HuH-7.5 (cell line): ENCODE data around the gene TMED7.
A peak's percentile ranks its signal among the peaks of the same experiment; 100 is the strongest.
"Not testable (repeated sequence)": the region's sequence is repeated elsewhere in the genome, so short reads cannot be mapped to it uniquely, and the experiment has no call there.

Source experiments
- DNase-seq: peaks from one replicate; pipeline ENCODE4 v3.0.0; 2011; ENCODE audit warnings: low spot score

TMED7 gene

DNA sequence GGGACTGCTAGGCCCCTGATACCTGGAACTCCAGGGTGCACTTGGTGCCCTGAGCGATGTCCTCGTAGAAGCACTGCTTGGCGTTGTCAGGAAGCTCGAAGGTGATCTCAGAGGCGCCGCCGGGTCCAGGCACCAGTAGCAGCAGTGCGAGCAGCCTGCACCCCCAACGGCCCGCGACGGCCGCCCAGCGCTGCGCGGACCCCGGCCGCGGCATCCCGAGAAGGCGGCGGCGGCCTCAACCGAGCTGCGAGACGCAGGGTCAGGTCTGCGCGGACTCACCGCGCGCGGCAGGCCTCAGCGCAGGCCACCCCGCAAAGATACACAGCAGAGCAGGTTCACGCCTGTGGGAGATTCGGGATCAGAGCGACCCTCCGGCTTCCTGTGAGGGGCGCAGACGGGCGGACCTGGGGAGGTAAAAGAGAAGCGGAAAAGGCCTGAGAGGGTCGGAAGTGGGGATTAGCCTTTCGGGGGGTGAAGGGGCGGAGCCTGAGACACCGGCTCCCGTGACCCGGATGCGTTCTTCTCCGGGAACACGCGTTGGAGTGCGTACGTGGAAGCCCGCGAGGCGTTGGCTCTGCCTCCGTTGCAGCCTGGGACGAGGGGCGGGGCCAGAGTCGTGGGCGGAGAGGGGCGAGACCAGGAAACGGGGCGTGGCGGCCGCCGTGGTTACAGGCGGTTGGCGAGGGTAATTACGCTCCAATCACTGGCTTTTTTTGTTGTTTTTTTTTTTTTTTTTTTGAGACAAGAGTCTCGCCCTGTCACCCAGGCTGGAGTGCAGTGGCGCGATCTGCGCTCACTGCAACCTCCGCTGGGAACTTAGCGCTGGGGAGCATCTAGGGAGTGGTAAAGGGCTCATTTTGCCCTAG, at the start of gene TMED7:
TMED7 (minus strand) TSS at position 458 of the 866 bp plus-strand sequence; CDS start at position 214, 244 bp downstream.
- DNase-seq = peak; percentile 73

DNA sequence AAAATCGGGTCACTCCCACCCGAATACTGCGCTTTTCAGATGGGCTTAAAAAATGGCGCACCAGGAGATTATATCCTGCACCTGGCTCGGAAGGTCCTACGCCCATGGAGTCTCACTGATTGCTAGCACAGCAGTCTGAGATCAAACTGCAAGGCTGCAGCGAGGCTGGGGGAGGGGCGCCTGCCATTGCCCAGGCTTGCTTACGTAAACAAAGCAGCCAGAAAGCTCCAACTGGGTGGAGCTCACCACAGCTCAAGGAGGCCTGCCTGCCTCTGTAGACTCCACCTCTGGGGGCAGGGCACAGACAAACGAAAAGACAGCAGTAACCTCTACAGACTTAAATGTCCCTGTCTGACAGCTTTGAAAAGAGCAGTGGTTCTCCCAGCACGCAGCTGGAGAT, 48.9 kb upstream of the TMED7 start:
- not testable (repeated sequence) for DNase-seq

DNA sequence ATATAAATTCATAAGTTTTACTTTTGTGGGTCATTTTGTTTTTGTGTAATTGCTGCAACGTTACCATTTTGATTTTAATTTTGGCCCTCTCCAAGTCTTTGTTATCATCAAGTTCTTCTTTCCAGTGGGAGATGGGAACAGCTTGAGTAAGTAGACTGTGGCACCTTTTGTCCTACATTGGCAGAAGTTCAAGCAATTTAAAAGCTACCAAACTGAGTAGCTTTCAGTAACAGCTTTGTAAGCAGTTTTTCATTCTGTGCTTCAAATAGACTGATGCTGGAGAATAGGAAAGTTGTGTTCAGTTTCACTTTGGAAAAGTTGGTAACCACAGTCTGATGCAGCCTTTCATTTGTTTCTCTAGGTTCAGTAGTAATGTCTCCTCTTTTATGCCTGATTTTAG, 47.8 kb upstream of the TMED7 start:
- no peak for DNase-seq

DNA sequence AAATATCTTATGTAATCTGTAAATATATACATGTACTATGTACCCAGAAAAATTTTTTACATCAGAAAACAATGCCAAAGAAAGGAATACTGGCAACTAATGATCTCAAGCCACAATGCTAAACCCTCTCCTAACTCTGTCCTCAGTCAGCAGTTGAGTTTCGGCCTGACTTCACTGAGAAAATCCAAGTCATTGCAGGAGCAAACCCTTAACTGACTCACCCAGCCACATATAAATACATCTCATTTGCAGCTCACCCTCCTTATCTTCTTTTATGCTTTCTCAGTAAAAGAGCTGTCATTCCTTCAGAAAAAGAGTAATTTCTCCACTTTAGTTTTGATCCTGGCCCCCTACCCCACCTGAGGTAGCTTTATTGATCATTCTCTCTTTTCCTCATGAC, 46.1 kb upstream of the TMED7 start:
- DNase-seq = no peak

DNA sequence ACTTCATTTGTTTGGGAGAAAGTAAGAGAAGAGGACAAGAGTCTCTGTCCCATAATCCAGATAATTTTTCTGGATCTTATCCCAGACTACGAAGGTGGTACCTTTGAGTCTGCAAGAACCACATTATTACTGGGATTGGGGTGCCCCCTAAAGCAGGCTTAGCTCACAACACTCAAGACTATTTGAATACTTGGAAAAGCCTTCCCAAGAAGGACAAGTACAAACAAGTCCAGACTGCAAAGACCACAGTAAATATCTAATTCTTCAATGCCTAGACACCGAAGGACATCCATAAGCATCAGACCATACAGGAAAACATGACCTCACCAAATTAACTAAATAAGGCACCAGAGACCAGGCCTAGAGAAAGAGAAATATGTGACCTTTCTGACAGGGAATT, 40.2 kb upstream of the TMED7 start:
- no peak for DNase-seq

DNA sequence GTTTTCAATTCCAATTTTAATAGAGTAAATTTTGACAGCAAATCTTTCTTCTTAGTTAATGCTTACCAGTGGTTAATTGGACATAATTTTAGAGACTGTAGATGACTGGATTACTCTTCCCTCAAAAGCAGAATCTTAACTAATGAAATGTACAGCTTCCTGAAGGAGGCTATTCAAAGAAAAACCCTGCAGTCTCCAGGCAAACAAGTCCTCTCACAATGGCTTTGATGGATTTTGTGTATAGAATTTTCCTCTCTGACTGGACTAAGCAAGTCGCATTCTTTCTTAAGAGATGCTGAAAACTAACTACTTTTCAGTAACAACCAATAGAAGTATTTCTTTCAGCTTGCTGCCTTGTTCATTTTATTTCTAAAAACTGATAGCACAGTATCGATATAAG, 35.7 kb upstream of the TMED7 start:
- no peak for DNase-seq

DNA sequence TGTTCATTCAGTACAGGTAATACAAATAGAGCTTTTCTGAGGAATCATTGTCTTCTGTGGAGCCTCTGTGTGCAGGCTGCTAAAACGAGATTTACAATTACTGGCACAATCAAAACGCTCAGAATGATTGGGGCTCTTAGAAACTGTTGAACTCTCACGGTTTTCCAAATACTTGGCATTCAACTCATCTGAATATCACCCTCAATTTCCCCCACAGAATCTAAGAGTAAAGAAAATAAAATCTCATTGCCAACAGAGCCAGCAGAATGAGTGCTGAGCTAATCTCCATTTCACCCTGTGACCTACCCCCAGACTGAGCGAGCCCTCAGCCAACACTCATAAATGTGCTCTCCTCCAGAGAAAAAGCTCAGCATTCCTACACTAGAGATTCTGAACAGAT, 35.3 kb upstream of the TMED7 start:
- DNase-seq = no peak

DNA sequence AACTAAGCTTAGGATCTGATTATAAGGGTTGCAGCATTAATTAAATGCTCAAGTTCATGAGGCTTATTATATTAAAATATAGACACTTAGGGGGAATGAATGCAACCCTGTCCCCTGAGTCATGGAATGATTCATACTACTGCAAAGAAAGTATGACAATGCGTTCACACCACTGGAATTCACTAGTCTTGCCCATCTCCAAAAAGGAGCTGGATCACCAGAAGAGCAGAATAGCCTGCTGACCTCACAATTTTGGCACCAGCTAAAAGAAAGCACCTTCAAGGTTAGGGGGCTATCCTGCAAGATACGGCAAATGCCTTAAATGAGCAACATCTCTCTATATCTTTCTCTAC, 32.0 kb upstream of the TMED7 start:
- DNase-seq = no peak

DNA sequence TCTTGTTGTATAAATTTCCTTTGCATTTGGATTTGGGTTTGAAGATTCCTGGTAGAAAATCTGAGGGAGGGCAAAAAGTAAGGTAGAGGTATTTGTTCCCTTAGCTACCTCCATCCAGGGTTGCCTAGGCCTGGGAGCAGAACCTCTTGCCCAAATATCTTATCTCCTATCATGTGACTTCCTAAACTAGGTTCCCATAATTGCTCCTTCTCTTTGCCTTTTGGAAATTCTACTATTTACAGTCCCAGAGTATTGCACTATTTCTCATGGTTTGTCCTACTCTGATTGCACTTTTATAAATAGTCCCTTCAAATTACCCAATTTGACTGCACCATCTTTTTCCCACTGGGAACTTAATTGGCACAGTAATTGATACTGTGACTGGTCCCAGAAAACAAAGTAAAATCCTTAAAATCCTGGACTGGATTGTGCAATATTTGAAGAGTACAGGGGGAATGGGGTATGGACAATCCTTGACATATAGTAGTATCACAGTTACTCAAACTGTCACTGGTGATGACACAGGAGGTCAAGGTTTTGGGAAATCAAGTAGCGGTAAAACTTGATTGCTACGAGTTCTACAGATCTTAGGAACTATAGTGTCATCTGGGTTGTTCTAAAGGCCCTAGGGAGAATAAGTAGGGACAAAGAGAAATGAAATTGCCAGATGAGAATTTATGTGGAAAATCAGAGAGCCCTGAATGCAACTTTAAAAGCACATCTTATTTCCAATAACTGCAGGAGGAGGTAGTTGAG, 31.5 kb upstream of the TMED7 start:
- DNase-seq = no peak

DNA sequence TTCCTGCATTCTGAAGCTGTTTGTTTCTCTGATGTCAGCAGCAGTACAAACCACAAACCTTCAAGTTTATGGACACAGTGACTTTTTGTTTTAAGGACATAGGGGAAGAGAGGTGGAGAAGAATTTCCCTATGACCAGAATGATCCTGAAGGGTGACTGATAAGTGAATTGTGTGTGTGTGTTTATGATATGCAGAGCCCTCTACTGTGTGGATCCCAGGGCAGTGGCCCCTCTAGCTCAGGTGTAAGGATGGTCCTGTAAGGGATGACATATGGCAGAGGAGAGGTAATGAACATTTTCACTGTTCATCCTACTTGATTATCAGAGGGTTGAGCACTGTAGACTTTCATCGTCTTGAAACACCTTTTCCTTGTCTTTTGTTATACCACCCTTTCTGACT, 30.6 kb upstream of the TMED7 start:
- DNase-seq = no peak

DNA sequence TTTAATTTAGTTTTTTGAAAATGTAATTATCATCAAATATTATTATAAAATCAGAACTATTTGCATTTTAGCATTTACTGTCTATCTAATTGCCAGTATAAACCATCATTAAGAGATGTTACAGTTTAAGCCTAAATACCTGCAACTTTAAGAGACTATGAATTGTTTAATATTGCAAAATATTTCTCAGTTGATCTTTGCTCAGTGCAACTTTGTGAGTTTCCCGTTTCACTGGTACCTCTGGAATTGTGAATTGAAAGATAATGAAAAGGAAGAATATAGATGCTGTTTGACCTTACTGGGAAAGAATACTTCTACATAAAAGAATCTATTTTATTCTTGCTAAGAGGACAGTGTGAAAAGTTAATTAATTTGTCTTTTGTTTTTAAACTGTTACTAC, 30.2 kb upstream of the TMED7 start:
- DNase-seq = no peak

DNA sequence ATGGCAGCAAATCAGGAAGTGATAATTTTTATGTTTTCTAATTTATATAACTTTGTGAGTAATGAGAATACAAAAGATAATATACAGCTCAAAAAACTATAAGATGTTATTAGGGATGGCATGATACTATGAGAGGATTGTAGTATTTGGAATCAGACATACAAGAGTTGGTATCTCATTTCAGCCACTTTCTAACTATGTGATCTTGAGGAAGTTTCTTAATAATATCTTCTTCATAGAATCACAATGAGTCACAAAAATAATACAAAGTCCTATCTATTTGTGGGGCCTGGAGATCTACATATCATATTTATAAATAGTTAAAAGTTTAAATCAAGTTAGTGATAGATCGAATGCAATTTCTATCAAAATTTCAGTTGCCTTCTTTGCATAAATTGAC, 23.7 kb upstream of the TMED7 start:
- DNase-seq = no peak

DNA sequence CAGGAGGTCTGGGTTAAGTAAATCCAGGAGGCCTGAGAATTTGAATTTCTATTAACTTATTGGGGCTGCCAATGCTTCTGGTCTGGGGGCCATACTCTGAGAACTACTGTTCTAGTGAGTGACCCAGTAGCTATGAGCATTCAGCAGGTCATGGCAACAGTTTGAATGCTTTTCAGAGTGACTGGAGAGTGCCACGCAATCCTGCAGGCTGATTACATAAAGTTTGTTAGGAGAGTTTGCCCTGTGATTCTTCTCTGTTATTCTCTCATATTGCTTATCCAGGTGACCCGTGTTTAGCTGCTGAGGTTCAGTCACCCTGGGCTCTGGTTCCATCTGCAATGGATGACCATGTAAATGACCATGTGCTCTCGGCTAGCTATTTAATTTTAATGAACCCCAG, 22.2 kb upstream of the TMED7 start:
- DNase-seq = no peak

DNA sequence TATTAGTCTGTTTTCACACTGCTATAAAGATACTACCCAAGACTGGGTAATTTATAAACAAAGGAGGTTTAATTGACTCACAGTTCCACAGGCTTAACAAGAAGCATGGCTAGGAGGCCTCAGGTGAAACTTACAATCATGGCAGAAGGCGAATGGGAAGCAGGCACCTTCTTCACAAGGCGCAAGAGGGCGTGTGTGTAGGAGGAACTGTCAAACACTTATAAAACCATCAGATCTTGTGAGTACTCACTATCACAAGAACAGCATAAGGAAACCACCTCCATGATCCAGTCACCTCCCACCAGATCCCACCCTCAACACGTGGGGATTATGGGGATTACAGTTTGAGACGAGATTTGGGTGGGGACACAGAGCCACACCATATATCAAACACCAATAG, 19.6 kb upstream of the TMED7 start:
- DNase-seq = not testable (repeated sequence)

DNA sequence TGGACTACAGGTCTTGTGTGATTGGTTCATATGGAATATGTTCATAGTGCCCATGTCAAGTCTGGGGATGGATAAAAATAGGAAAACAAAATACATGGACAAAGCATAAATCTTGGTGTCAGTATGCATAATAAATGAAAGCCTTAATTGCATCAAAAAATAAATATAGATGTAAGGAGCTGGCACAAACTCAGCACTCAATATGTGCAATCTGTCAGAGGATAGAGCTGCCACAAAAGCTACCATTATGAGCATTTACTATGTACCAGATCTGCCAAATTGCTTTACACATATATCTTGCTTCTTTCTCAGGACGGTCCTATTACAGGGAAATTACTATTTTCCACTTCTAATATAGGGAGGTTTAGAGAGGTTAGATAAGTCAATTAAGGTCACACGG, 18.2 kb upstream of the TMED7 start:
- DNase-seq = no peak

DNA sequence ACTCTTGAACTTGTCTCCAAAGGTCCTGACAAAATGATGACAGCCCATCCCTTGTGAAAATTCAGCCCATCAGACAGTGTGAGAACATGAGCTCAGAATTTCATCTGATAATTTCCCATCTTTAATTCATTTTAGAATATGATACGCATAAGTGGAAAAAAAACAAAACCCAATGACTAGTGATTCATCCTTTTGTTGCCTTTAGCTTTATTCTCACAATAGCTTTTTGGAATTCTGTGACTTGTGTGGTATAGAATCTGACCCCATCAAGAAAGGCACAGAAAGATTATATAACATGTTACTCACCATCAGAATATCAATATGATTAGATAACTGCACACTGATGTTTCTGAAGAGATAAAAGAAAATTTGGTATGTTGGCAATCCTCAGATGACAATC, 16.1 kb upstream of the TMED7 start:
- no peak for DNase-seq

DNA sequence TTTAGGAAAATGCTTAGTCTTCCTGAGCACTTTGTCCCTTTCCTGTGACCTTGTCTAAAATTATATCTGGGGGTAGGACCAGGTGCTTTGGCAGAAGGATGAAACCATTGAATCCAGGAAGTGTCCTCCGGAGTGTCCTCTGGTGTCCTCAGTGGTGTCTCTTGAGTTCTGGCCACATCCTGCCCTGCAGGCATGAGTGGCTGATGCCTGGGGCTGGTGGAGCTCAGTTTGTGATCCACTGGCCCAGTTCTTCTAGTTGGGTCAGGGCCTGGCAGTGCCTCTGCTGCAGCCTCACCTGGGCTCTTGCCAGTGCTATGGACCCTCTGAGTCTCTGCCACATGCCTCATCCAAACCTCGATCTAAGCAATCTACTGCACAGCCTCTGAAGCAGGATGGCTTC, 14.4 kb upstream of the TMED7 start:
- no peak for DNase-seq

DNA sequence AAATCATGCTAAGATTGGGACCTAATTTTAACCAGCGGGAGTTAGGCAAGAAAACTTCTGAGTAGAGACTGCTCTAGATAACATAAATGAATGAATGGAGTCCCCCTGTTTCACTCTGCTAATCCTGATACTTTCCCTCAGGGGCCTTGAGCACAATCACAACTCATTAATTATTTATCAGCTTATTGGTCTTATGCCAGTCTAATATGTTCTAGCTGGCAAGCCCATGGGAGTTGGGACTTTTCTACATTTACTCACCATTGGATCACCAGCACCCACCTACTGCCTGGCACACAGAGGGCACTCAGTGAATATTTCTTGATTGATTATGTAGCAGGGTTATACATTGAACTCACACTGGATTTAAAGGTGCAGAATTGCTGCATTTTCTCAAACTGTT, 13.5 kb upstream of the TMED7 start:
- DNase-seq = no peak

DNA sequence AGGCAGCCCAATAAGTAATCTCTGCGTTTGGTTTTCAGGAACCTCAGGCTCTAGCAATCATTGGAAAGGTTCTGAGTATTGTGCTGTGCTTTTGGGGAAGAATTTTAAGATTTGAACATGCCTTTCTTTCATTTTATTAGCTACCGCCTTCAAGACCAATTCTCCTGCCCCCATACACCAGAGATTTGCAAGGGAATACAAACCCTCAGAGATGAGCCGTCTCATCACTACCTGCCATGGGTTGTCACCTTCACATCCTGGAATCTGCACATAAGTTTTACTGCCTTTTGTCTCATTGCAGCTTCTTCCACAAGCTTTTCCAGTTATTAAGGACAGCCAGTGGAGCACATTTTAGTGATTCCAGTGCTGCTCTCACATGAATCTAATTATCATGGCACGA, 11.7 kb upstream of the TMED7 start:
- DNase-seq = no peak

DNA sequence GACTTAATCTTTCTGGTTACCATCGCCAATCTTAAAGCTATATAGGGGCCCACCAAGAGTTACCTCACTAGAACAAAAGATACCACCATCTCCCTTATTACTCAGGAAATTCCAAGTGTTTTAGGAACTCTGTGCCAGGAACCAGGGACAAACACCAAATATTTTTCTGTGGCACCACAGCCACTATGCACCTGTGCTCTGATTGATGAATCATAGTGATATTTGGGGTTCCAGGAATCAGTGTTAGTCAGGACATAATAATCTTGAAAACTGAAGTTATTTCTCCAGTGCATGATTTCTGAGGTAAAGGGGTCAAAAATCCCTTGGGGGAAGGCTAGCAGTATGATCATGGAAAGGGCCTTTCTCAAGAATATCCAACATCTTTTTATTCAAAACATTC, 10.2 kb upstream of the TMED7 start:
- no peak for DNase-seq

DNA sequence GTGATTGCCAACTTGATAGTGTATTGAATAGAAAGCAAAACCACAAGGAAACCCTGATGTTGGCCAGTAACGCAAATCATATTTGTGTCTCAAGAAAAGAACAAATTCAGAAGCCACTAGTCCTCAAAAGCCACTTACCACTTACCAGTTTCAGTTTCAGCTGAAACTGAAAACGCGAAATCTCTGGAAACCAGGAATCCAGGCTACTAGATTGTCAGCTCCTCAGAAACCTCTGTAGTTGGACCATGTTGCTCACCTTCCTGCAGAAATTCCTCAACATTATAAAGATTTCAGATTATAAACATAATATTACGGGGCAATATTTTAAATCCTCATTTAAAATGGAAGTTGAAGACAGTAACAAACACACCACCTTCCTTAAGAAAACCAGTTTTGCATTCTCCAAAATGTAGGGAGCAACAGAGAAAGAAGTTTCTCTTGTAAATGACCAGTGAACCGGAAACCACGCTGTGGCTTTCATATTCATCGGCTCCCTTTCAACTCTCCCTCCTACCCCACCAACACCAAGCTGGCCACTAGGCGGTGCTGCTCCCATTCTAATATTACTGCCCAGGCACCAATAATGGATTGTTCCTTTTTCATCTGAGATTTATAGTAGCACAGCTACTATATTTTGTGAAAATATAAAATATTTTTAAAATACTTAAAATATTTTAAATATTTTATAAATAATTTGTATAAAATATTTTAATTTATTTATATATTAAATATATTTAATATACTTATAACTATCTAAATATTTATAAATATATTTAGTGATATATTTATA, 8.7 kb upstream of the TMED7 start:
- DNase-seq = peak; percentile 71

DNA sequence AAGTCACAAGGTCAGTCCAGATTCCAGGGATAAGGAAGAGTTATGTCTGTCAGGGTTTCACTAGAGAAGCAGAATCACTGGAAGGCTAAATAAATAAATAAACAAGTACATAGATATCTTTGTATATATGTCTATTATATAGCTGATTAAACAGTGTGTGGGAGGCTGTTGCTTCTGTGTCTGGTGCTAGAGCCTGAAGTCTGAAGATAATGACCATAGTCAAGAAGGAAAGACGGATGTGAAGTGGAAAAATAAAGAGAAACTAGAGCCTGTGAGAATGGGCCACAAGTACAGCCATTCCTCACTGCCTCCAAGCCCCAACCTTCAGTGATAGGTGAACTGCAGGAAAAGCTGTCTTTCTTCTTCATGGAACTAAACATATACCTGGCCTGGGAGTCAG, 4.1 kb upstream of the TMED7 start:
- DNase-seq = no peak
